Prostate gland (tissue), 2 donors: ENCODE results near the gene SH3PXD2A. TPM values are rescaled to one million over a fixed set of nuclear protein-coding genes. Genes with fewer than 3 reads are reported as not detected.

ENCODE experiments used
- DNase-seq: peaks from one replicate; pipeline ENCODE4 v3.0.0-alpha.2; 2019; ENCODE audit warnings: low spot score
- H3K27ac ChIP-seq, 2 donors: fragments of 200-600 bp; sonication (generic); 2 replicates each; pipeline ENCODE4 v1.5.1; 2017 to 2019
- H3K27me3 ChIP-seq: fragments of 200-600 bp; sonication (generic); replicated peaks from 2 replicates; pipeline ENCODE4 v1.5.1; 2019; ENCODE audit not compliant: insufficient read depth
- H3K36me3 ChIP-seq, 2 donors: fragments of 200-600 bp; sonication (generic); 1 replicate in 1 of 2; 2 replicates in 1 of 2; pipeline versions ENCODE4 v1.5.1 to v1.8.1; 2017 to 2019
- H3K4me1 ChIP-seq: fragments of 200-600 bp; sonication (generic); replicated peaks from 2 replicates; pipeline ENCODE4 v1.5.1; 2019
- H3K4me3 ChIP-seq, 2 donors: fragments of 200-600 bp; sonication (generic); 2 replicates each; pipeline ENCODE4 v1.5.1; 2017 to 2019
- H3K9me3 ChIP-seq: fragments of 200-600 bp; sonication (generic); 2 replicates; pipeline ENCODE4 v1.5.1; 2017
- POLR2A ChIP-seq: fragments of 450-650 bp; IDR thresholded peaks from one replicate; pipeline ENCODE4 v1.6.1; 2016; ENCODE audit warnings: antibody characterized with exemption, mild to moderate bottlenecking
- POLR2AphosphoS5 ChIP-seq: sonication (generic); formaldehyde crosslinking; IDR thresholded peaks from one replicate; pipeline ENCODE4 v1.6.1; 2017; ENCODE audit warnings: antibody characterized with exemption
- WGBS: methylation state at CpG from one replicate; pipeline ENCODE4 v1.1.5; 2018; 5-methylcytosine and 5-hydroxymethylcytosine counted together
- intact Hi-C: fragments of 100-400 bp; cut with DNase I; formaldehyde crosslinking; loops from one replicate; pipeline ENCODE4 v1.14.2; 2022
- total RNA-seq, 2 donors: library from RNA; depleted of rRNA; stranded (reverse); fragments of >200 nt; gene quantifications; one replicate each; pipeline ENCODE4 v1.1.0, GENCODE V29; 2016
- TF ChIP-seq, protein P1 (sequence below), 4 experiments: fragments of 200-600 bp in 2 of 4; fragments of 450-650 bp in 2 of 4; sonication (generic) in 2 of 4; IDR thresholded peaks; 1 replicate in 3 of 4; 2 replicates in 1 of 4; pipeline ENCODE4 v1.5.1; 2016 to 2019; ENCODE audit warnings: antibody characterized with exemption in 4 of 4, mild to moderate bottlenecking in 2 of 4, moderate library complexity in 2 of 4

Gene SH3PXD2A
- total RNA-seq, 2 donors from 2014 or later: 14.2 to 26.4 TPM

DNA sequence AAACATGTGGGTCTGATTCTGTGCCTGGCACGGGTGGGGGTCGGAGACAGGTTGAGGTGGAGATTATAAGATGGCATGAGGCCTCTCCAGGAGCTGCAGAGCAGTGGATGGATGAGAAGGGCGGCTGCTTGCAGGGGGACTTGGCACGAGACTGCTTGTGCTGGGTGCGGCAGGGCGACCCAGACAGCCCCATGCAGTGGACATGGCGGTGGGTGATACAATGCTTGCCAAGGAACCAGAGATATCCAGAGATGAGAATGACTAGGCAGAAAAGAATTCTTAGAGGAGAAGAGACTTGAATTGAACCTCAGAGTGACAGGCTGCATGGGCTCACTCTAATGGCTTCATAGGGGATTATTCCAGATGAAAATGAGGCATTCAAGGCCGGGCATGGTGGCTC is 216.4 kb downstream of the SH3PXD2A start:
- no peak overlapping the region for H3K4me3 ChIP-seq
- WGBS: 85% methylated on average over 8 of the region's 8 CpGs
- no peaks in the 10 kb centered on the region for H3K27me3 ChIP-seq
- intact Hi-C loops: loop anchor here (2.0 kb wide), 1 partner anchor 22 kb away; no protein-coding TSS in a partner anchor
- H3K9me3 ChIP-seq: no peaks in the 10 kb centered on the region
- H3K4me1 ChIP-seq: peaks cover 5% of the 10 kb centered on the region
- no peaks in the 10 kb centered on the region for H3K36me3 ChIP-seq
- H3K27ac ChIP-seq: peak overlapping the region in 1 of 2 donors; percentile 65
- TF ChIP-seq, protein P1, sequence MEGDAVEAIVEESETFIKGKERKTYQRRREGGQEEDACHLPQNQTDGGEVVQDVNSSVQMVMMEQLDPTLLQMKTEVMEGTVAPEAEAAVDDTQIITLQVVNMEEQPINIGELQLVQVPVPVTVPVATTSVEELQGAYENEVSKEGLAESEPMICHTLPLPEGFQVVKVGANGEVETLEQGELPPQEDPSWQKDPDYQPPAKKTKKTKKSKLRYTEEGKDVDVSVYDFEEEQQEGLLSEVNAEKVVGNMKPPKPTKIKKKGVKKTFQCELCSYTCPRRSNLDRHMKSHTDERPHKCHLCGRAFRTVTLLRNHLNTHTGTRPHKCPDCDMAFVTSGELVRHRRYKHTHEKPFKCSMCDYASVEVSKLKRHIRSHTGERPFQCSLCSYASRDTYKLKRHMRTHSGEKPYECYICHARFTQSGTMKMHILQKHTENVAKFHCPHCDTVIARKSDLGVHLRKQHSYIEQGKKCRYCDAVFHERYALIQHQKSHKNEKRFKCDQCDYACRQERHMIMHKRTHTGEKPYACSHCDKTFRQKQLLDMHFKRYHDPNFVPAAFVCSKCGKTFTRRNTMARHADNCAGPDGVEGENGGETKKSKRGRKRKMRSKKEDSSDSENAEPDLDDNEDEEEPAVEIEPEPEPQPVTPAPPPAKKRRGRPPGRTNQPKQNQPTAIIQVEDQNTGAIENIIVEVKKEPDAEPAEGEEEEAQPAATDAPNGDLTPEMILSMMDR (IDR thresholded peaks at IDR 0.05): no peak
- no peak for TF ChIP-seq POLR2A
- TF ChIP-seq POLR2AphosphoS5: no peak
- DNase-seq: no peak

DNA sequence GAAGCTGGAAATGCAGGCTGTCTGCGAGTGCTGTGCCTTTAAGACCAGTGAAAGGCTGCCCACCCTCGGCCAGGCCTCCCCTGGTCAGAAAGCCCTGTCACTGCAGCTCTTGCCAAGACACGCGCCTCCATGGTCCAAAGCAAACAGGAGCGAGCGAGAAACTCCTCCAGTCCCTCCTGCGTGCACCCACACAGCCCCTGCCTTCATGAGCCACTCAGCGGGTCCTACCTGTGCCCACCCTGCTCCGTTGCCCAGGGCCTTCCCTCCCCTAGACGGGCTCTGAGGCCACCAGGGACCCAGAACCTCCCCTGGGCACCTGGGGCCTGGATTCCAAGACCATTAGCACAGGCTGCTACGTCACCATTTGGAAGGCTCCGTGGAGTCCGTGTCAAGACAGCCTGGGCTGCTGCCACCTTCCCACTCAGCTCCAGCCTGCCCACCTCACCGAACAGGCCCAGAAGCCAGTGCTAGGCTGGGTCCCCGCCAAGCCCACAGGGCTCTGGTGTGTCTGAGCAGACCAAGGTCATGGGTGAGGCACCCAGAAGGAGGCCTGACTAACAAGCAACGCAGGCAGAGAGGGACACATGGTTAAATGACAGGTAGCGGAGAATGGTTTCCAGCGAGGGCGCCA is 217.3 kb downstream of the SH3PXD2A start:
- Histone ChIP-seq H3K36me3 (no peaks in the 10 kb centered on the region), H3K27me3 (no peaks in the 10 kb centered on the region), H3K4me1 (peaks cover 5% of the 10 kb centered on the region), H3K9me3 (no peaks in the 10 kb centered on the region), H3K27ac (peak overlapping the region; percentile 57 to 65), H3K4me3 (no peak overlapping the region)
- WGBS: 24% methylated on average over 18 of the region's 19 CpGs
- TF ChIP-seq POLR2A: no peak
- peak; percentile 36 for TF ChIP-seq POLR2AphosphoS5
- intact Hi-C loops: loop anchor here (2.0 kb wide), 1 partner anchor 23 kb away; no protein-coding TSS in a partner anchor
- DNase-seq: peak; percentile 57

GRCh38 chr10:103637011-103637410 is 218.4 kb downstream of the SH3PXD2A start:
- Histone ChIP-seq H3K36me3 (no peaks in the 10 kb centered on the region), H3K4me3 (no peak overlapping the region)
- TF ChIP-seq POLR2A: no peak
- TF ChIP-seq, protein P1 (IDR thresholded peaks at IDR 0.05): no peak
- no peak for TF ChIP-seq POLR2AphosphoS5

DNA sequence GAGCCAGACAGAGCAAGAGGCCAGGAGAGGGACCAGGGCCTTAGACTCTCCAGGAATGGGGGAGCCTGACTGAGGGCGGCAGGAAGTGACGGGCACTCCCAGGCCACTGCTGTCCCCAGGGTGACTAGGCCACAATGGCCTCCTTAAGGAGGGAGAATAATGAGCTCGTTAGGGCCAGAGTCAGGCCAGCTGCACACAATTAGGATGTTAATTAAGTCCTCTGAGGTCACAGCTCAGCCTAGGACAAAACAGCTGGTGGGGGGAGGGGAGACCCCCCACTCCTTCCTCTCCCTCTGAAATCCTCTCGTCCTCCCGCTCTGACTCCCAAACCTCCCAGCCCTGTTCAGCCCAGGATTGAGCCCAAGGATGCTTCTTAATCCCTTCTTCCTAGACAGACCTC is 218.9 kb downstream of the SH3PXD2A start:
- DNase-seq: no peak
- H3K36me3 ChIP-seq: no peaks in the 10 kb centered on the region
- no peaks in the 10 kb centered on the region for H3K9me3 ChIP-seq
- intact Hi-C loops: no loop called here
- H3K4me1 ChIP-seq: peaks cover 5% of the 10 kb centered on the region
- WGBS: 83% methylated on average over 5 of the region's 5 CpGs
- H3K27ac ChIP-seq: peak overlapping the region; percentile 0 to 65
- no peak for TF ChIP-seq POLR2A
- no peak for TF ChIP-seq POLR2AphosphoS5
- TF ChIP-seq, protein P1 (IDR thresholded peaks at IDR 0.05): no peak
- H3K4me3 ChIP-seq: no peak overlapping the region
- no peaks in the 10 kb centered on the region for H3K27me3 ChIP-seq

More at GRCh38 chr10:103637011-103637410, 218.4 kb downstream of the SH3PXD2A start:
- WGBS: 48% methylated on average over 10 of the region's 10 CpGs
- intact Hi-C loops: no loop called here
- Histone ChIP-seq H3K9me3 (no peaks in the 10 kb centered on the region), H3K4me1 (peaks cover 5% of the 10 kb centered on the region), H3K27me3 (no peaks in the 10 kb centered on the region), H3K27ac (peak overlapping the region; percentile 57 to 65)
- DNase-seq: no peak

DNA sequence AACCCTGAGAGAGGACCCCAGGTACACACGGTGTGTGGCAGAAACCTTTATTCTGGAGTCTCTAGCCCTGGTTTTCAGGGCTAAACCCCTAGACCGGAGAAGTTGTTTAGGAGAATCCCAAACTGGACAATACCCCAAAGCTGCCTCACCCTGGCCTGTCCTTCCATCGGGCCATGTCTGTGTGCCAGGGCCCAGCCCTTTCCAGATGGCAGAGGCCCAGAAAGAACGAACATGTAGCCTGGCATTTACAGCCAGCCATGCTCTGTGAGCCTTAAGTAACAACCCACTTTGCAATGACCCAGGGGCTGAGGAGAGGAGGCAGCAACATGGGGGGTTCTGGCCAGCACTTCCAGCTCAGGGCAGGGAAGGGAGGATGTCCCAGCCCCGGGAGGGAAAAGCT is 219.8 kb downstream of the SH3PXD2A start:
- 51% methylated on average over 5 of the region's 5 CpGs for WGBS
- peaks cover 5% of the 10 kb centered on the region for H3K4me1 ChIP-seq
- TF ChIP-seq POLR2AphosphoS5 (no peak), POLR2A (no peak)
- TF ChIP-seq, protein P1 (IDR thresholded peaks at IDR 0.05): no peak

More for the DNA sequence above, 219.8 kb downstream of the SH3PXD2A start:
- no peaks in the 10 kb centered on the region for H3K27me3 ChIP-seq
- H3K4me3 ChIP-seq: no peak overlapping the region
- H3K27ac ChIP-seq: no peak overlapping the region
- no peaks in the 10 kb centered on the region for H3K36me3 ChIP-seq
- H3K9me3 ChIP-seq: no peaks in the 10 kb centered on the region
- DNase-seq: no peak
- intact Hi-C loops: no loop called here
